ENCODE results near the gene TAS2R19.

DNA sequence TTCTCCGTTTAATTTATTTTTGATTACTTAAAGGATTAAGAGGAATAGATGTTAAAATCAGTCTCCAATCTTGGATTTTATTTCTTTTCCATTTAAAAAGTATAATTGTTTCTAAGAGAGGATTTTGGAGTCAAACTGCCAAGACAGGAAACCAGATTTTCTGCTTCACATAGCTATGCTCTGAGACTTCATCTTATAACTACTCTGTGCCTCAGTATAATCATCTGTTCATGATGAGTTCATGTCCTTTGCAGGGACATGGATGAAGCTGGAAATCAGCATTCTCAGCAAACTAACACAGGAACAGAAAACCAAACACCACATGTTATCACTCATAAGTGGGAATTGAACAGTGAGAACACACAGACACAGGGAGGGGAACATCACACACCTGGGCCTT is 17.7 kb upstream of the TAS2R19 start:
- TF ChIP-seq CEBPB (IDR thresholded peaks at IDR 0.05), result no peak
- no peak for TF ChIP-seq CREB1 (IDR thresholded peaks at IDR 0.05; ENCODE audit: low read depth)
- no peak for TF ChIP-seq TCF12 (IDR thresholded peaks at IDR 0.05; ENCODE audit: low read depth)
- no peak for TF ChIP-seq EP300 (IDR thresholded peaks at IDR 0.05; ENCODE audit: borderline replicate concordance)
- TF ChIP-seq, protein P1, sequence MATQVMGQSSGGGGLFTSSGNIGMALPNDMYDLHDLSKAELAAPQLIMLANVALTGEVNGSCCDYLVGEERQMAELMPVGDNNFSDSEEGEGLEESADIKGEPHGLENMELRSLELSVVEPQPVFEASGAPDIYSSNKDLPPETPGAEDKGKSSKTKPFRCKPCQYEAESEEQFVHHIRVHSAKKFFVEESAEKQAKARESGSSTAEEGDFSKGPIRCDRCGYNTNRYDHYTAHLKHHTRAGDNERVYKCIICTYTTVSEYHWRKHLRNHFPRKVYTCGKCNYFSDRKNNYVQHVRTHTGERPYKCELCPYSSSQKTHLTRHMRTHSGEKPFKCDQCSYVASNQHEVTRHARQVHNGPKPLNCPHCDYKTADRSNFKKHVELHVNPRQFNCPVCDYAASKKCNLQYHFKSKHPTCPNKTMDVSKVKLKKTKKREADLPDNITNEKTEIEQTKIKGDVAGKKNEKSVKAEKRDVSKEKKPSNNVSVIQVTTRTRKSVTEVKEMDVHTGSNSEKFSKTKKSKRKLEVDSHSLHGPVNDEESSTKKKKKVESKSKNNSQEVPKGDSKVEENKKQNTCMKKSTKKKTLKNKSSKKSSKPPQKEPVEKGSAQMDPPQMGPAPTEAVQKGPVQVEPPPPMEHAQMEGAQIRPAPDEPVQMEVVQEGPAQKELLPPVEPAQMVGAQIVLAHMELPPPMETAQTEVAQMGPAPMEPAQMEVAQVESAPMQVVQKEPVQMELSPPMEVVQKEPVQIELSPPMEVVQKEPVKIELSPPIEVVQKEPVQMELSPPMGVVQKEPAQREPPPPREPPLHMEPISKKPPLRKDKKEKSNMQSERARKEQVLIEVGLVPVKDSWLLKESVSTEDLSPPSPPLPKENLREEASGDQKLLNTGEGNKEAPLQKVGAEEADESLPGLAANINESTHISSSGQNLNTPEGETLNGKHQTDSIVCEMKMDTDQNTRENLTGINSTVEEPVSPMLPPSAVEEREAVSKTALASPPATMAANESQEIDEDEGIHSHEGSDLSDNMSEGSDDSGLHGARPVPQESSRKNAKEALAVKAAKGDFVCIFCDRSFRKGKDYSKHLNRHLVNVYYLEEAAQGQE (IDR thresholded peaks at IDR 0.05; ENCODE audit: low read depth), result no peak
- no peak for TF ChIP-seq YY1 (IDR thresholded peaks at IDR 0.05; ENCODE audit: low read depth)
- TF ChIP-seq FOXM1 (IDR thresholded peaks at IDR 0.05; ENCODE audit: borderline replicate concordance, low read depth), result no peak
- TF ChIP-seq ZBTB7A (IDR thresholded peaks at IDR 0.05; ENCODE audit: low read depth), result no peak
- TF ChIP-seq RAD21 (IDR thresholded peaks at IDR 0.05; ENCODE audit: low read depth), result no peak
- no peak for TF ChIP-seq TAF1 (IDR thresholded peaks at IDR 0.05; ENCODE audit: low read depth)
- TF ChIP-seq, protein P2, sequence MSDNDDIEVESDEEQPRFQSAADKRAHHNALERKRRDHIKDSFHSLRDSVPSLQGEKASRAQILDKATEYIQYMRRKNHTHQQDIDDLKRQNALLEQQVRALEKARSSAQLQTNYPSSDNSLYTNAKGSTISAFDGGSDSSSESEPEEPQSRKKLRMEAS (IDR thresholded peaks at IDR 0.05), result no peak
- TF ChIP-seq, protein P3, sequence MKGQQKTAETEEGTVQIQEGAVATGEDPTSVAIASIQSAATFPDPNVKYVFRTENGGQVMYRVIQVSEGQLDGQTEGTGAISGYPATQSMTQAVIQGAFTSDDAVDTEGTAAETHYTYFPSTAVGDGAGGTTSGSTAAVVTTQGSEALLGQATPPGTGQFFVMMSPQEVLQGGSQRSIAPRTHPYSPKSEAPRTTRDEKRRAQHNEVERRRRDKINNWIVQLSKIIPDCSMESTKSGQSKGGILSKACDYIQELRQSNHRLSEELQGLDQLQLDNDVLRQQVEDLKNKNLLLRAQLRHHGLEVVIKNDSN (IDR thresholded peaks at IDR 0.05), result no peak
- no peak for TF ChIP-seq NFIC (IDR thresholded peaks at IDR 0.05)
- TF ChIP-seq EGR1 (IDR thresholded peaks at IDR 0.05), result no peak
